Colonic mucosa (tissue), 4 donors: ENCODE measurements around the gene FAM168B. TPM values are rescaled to one million over a fixed set of nuclear protein-coding genes. Genes with fewer than 3 reads are reported as not detected.

ENCODE experiments used
- DNase-seq: peaks from one replicate; pipeline ENCODE4 v3.0.0-alpha.2; 2020
- H3K27ac ChIP-seq: fragments of 200-600 bp; one replicate; pipeline ENCODE4 v1.8.0; 2021
- H3K27me3 ChIP-seq: fragments of 200-600 bp; one replicate; pipeline ENCODE4 v1.8.0; 2021
- H3K36me3 ChIP-seq: fragments of 200-600 bp; one replicate; pipeline ENCODE4 v1.8.0; 2021
- H3K4me1 ChIP-seq: fragments of 200-600 bp; one replicate; pipeline ENCODE4 v1.8.0; 2021; ENCODE audit warnings: mild to moderate bottlenecking
- H3K4me3 ChIP-seq: fragments of 200-600 bp; one replicate; pipeline ENCODE4 v1.8.0; 2021
- H3K9ac ChIP-seq, 2 donors: one replicate each; pipeline ENCODE4 v1.7.0; 2013; ENCODE audit warnings: control low read depth in 2 of 2, low read depth in 2 of 2, low read length in 2 of 2
- H3K9me3 ChIP-seq: fragments of 200-600 bp; one replicate; pipeline ENCODE4 v1.8.0; 2021
- CTCF ChIP-seq: fragments of 200-600 bp; IDR thresholded peaks from one replicate; pipeline ENCODE4 v1.8.0; 2022; ENCODE audit warnings: antibody characterized with exemption, mild to moderate bottlenecking
- intact Hi-C: fragments of 100-400 bp; cut with DNase I; formaldehyde crosslinking; loops from one replicate; pipeline ENCODE4 v1.14.1; 2022
- total RNA-seq, 2 donors: library from RNA; stranded (reverse); fragmentation: NEBNext Ultra II Directional in 1 of 2; extraction: Animal tissue kit (Norgen Biotek cat#: 25700) in 1 of 2; gene quantifications; one replicate each; pipeline ENCODE4 v1.2.1, GENCODE V29; 2021
- donor health status: healthy.
- donor health status: DM: no; HTN: no; CAD: no.
- donor health status: DM: no; HTN: no; CAD: no.

Gene FAM168B
- total RNA-seq, 2 donors from 2014 or later = 82.6 to 93.5 TPM

GRCh38 chr2:131045286-131046027 lies 47.8 kb downstream of the FAM168B start:
- Histone ChIP-seq H3K9me3 (no peaks in the 10 kb centered on the region), H3K9ac (no peak overlapping the region), H3K4me1 (no peaks in the 10 kb centered on the region), H3K27ac (no peak overlapping the region), H3K4me3 (no peak overlapping the region), H3K27me3 (no peaks in the 10 kb centered on the region), H3K36me3 (peaks cover 11% of the 10 kb centered on the region)
- no peak for TF ChIP-seq CTCF
- no peak for DNase-seq
- intact Hi-C loops = no loop called here

GRCh38 chr2:131044757-131045150 lies 48.5 kb downstream of the FAM168B start:
- intact Hi-C loops = no loop called here
- DNase-seq = no peak
- no peak overlapping the region for H3K9ac ChIP-seq
- H3K36me3 ChIP-seq = peaks cover 7% of the 10 kb centered on the region
- no peak for TF ChIP-seq CTCF
- H3K9me3 ChIP-seq = no peaks in the 10 kb centered on the region
- H3K4me1 ChIP-seq = no peaks in the 10 kb centered on the region
- no peak overlapping the region for H3K27ac ChIP-seq
- H3K4me3 ChIP-seq = no peak overlapping the region
- H3K27me3 ChIP-seq = no peaks in the 10 kb centered on the region

GRCh38 chr2:131044075-131044756 lies 49.0 kb downstream of the FAM168B start:
- Histone ChIP-seq H3K9me3 (no peaks in the 10 kb centered on the region), H3K27me3 (no peaks in the 10 kb centered on the region), H3K4me1 (no peaks in the 10 kb centered on the region), H3K27ac (no peak overlapping the region), H3K36me3 (peaks cover 7% of the 10 kb centered on the region), H3K4me3 (no peak overlapping the region), H3K9ac (no peak overlapping the region)
- intact Hi-C loops = no loop called here
- no peak for DNase-seq
- no peak for TF ChIP-seq CTCF

- H3K9ac ChIP-seq = no peak overlapping the region
- no peaks in the 10 kb centered on the region for H3K27me3 ChIP-seq
- intact Hi-C loops = no loop called here
- no peak for TF ChIP-seq CTCF
- H3K4me1 ChIP-seq = no peaks in the 10 kb centered on the region
- peaks cover 3% of the 10 kb centered on the region for H3K36me3 ChIP-seq
- no peaks in the 10 kb centered on the region for H3K9me3 ChIP-seq
- no peak overlapping the region for H3K27ac ChIP-seq
- no peak for DNase-seq
- H3K4me3 ChIP-seq = no peak overlapping the region
Measured at GRCh38 chr2:131043199-131044074, 49.8 kb downstream of the FAM168B start.

- intact Hi-C loops = no loop called here
- no peak overlapping the region for H3K9ac ChIP-seq
- H3K36me3 ChIP-seq = no peaks in the 10 kb centered on the region
- no peaks in the 10 kb centered on the region for H3K9me3 ChIP-seq
- H3K4me1 ChIP-seq = no peaks in the 10 kb centered on the region
- no peak for TF ChIP-seq CTCF
- H3K4me3 ChIP-seq = no peak overlapping the region
- H3K27me3 ChIP-seq = no peaks in the 10 kb centered on the region
- H3K27ac ChIP-seq = no peak overlapping the region
- DNase-seq = no peak
Measured at GRCh38 chr2:131042148-131042775, 51.0 kb downstream of the FAM168B start.
